ENCODE measurements around the gene MKRN3. TPM values are rescaled to one million over a fixed set of nuclear protein-coding genes. Genes with fewer than 3 reads are reported as not detected.

The MKRN3 gene
- total RNA-seq, 4 donors from 2014 or later: 0.25 to 2.2 (median 0.29) TPM; not detected in 1

GRCh38 chr15:23574742-23575141, 9.3 kb downstream of the MKRN3 start:
- H3K4me3 ChIP-seq: no peak overlapping the region
- H3K27ac ChIP-seq: no peak overlapping the region
- in situ Hi-C loops (cut with MboI; ENCODE audit: low sequenced_read_pairs in 4 of 4) (no loop called here), intact Hi-C loops (cut with DNase I; ENCODE audit: low total_unique reads) (no loop called here)
- TF ChIP-seq CTCF (IDR thresholded peaks at IDR 0.05 in 4 of 5, conservative IDR thresholded peaks at IDR 0.05 in 1 of 5) (no peak), POLR2A (IDR thresholded peaks at IDR 0.05) (no peak)
- no peak for ATAC-seq
- no peaks in the 10 kb centered on the region for H3K27me3 ChIP-seq
- H3K4me1 ChIP-seq: no peaks in the 10 kb centered on the region
- no peaks in the 10 kb centered on the region for H3K9me3 ChIP-seq
- H3K36me3 ChIP-seq: no peaks in the 10 kb centered on the region
- DNase-seq: no peak

GRCh38 chr15:23576061-23576460, 10.6 kb downstream of the MKRN3 start:
- in situ Hi-C loops (cut with MboI; ENCODE audit: low sequenced_read_pairs in 4 of 4) (no loop called here), intact Hi-C loops (cut with DNase I; ENCODE audit: low total_unique reads) (no loop called here)
- DNase-seq (no peak), ATAC-seq (no peak)
- H3K4me3 ChIP-seq: no peak overlapping the region
- H3K27ac ChIP-seq: no peak overlapping the region
- TF ChIP-seq CTCF (IDR thresholded peaks at IDR 0.05 in 4 of 5, conservative IDR thresholded peaks at IDR 0.05 in 1 of 5) (no peak), POLR2A (IDR thresholded peaks at IDR 0.05) (no peak)
- H3K9me3 ChIP-seq: no peaks in the 10 kb centered on the region
- H3K36me3 ChIP-seq: no peaks in the 10 kb centered on the region
- no peaks in the 10 kb centered on the region for H3K4me1 ChIP-seq
- no peaks in the 10 kb centered on the region for H3K27me3 ChIP-seq

- in situ Hi-C loops (cut with MboI; ENCODE audit: low sequenced_read_pairs in 4 of 4): no loop called here
- no peaks in the 10 kb centered on the region for H3K9me3 ChIP-seq
- ATAC-seq (no peak), DNase-seq (no peak)
- no peaks in the 10 kb centered on the region for H3K4me1 ChIP-seq
- no peaks in the 10 kb centered on the region for H3K36me3 ChIP-seq
- TF ChIP-seq POLR2A (IDR thresholded peaks at IDR 0.05) (no peak), CTCF (IDR thresholded peaks at IDR 0.05 in 4 of 5, conservative IDR thresholded peaks at IDR 0.05 in 1 of 5) (no peak)
- intact Hi-C loops (cut with DNase I; ENCODE audit: low total_unique reads): no loop called here
- no peaks in the 10 kb centered on the region for H3K27me3 ChIP-seq
- no peak overlapping the region for H3K4me3 ChIP-seq
- no peak overlapping the region for H3K27ac ChIP-seq
Measured at GRCh38 chr15:23578521-23579150, 13.2 kb downstream of the MKRN3 start.

GRCh38 chr15:23588268-23588667, 22.8 kb downstream of the MKRN3 start:
- no peak for TF ChIP-seq POLR2A (IDR thresholded peaks at IDR 0.05)
- no peak for TF ChIP-seq CTCF (IDR thresholded peaks at IDR 0.05 in 4 of 5, conservative IDR thresholded peaks at IDR 0.05 in 1 of 5)
- in situ Hi-C loops (cut with MboI; ENCODE audit: low sequenced_read_pairs in 4 of 4) (no loop called here), intact Hi-C loops (cut with DNase I; ENCODE audit: low total_unique reads) (no loop called here)
- Histone ChIP-seq H3K4me3 (no peak overlapping the region), H3K4me1 (no peaks in the 10 kb centered on the region), H3K27me3 (no peaks in the 10 kb centered on the region), H3K36me3 (no peaks in the 10 kb centered on the region), H3K27ac (no peak overlapping the region), H3K9me3 (no peaks in the 10 kb centered on the region)
- ATAC-seq (no peak), DNase-seq (no peak)

GRCh38 chr15:23589012-23589411, 23.5 kb downstream of the MKRN3 start:
- H3K4me3 ChIP-seq: no peak overlapping the region
- no peaks in the 10 kb centered on the region for H3K27me3 ChIP-seq
- no peaks in the 10 kb centered on the region for H3K9me3 ChIP-seq
- no peaks in the 10 kb centered on the region for H3K36me3 ChIP-seq
- intact Hi-C loops (cut with DNase I; ENCODE audit: low total_unique reads): no loop called here
- TF ChIP-seq CTCF (IDR thresholded peaks at IDR 0.05 in 4 of 5, conservative IDR thresholded peaks at IDR 0.05 in 1 of 5): no peak
- no peak for TF ChIP-seq POLR2A (IDR thresholded peaks at IDR 0.05)
- no peak for ATAC-seq
- no peak overlapping the region for H3K27ac ChIP-seq
- no peak for DNase-seq
- H3K4me1 ChIP-seq: no peaks in the 10 kb centered on the region
- in situ Hi-C loops (cut with MboI; ENCODE audit: low sequenced_read_pairs in 4 of 4): no loop called here

Data from gastrocnemius medialis (tissue), 4 donors.